Measurements from ENCODE around the gene ZFYVE28.

The ZFYVE28 gene

DNA sequence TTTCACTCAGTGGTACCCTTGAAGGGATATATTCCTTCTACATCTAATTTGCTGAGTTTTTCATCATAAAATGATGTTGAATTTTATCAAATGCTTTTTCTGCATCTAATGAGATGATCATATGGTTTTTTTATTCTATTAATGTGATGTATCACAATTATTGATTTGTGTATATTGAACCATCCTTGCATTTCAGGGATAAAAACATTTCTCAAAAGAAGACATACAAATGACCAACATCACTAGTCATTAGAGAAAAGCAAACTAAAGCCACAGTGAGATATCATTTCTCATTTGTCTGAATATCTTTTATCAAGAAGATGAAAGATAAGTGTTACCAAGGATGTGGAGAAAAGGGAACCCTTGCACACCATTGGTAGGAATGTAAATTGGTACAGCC is 90.9 kb downstream of the ZFYVE28 start:
- DNase-seq: no peak

DNA sequence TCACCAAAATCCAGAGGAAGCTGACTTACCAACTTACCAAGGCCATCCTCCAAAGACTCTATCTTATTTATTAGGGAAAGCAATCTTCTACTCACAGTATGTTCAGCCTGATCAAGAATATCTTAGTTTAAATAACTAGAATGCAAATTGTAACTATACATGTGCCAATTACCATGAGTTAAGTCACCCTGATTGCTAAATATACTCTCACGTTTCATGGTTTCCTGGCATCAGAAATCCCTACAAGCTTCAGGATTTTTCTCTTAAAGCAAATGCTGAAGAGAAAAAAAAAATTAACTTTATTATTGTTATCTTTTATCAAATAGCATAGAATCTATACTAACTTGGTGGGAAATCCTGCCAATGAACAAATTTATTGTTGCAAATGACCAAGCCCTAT is 93.6 kb downstream of the ZFYVE28 start:
- no peak for DNase-seq

DNA sequence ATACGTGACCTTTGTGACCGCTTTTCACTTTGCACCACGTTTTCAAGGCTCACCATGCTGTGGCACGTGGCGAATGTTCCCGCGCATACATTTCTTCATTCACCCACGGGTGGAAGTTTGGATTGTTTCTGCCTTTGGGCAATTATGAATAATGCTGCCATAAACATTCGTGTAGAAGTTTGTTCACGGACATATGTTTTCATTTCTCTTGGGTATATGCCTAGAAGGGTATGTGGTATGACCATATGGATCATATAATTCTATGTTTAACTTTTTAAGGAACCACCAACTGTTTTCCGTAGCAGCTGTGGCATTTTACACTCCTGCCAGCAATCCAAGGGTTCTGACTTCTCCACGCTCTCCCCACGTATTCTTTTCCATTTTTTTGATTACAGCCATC is 95.6 kb downstream of the ZFYVE28 start:
- no peak for DNase-seq

DNA sequence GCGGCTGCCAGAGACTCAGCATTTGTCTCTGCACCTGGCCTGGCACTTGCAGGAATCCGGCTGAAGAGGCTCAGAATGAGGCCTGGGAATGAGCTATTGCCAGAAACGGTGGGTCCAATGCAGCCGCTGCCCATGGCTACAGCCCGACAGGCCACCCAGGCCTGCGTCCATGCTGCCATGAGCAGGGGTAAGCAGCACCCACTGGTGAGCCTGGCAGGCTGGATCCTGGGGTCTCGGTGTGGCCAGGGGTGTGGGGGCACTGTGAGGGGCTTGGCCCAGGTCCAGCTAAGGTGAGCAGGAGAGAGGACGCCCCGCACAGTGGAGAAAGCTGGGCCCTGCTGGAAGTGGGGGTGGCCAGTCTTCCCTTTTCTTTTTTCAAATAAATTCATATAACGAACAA is 96.2 kb downstream of the ZFYVE28 start:
- DNase-seq: no peak

DNA sequence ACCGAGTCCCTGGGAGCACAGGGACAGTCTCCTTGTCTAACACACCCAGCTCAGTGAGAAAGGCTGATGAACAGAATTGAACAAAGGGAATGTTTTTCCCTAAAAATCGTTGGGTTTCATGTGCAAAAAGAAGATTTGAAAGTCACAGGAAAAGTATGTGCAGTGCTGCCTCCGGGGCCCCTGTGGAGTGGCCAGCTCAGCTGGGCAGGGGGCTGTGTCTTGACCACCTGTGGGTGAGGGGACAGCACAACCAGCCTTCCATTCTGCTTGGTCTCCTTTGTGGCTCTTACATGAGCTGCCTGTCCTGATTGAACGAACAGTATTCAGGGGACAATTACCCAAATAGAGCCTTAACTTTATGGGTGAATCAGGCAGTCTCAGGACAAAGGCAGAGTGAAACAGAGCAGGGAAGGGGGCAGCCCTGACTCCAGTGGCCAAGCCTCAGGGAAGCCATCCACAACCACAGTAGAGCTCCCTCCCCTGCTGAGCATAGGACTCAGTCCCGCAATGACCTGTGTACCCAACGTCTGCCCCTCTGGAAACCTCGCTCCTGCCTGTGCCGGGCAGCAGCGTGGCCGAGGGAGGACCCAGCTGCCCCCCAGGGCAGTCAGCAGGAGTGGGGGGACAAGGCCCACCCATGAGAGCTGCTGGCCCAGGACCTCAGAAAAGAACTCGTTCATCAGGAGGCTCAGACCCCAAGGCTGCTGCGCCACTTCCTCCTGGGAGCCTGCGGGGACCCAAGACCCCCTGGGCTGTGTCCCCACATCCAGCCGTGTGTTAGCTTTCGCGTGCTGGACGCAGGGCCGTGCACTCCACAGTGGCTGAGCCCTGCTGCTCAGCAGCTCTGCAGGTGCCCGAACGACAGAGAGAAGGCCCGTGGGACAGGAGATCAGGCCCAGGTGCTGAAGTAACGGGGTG is 96.9 kb downstream of the ZFYVE28 start:
- no peak for DNase-seq

DNA sequence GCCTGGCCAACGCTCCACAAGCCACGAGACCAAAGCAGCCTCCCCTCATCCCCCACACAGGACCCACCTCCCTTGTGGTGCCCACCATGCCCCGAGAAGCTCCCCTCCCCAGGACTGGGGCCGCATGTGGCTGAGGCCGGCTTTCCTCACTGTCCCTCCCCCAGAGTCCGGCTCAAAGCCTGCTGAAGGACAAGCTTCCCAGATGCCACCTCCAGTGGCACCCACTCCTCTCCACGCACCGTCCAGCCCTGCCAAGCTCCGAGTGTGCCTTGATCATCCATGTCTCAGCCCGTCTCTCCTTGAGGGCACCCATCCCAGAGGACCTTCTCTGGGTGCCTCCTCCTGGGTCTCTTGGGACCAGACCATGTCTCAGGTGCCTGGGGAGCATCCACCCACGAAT is 97.7 kb downstream of the ZFYVE28 start:
- no peak for DNase-seq

DNA sequence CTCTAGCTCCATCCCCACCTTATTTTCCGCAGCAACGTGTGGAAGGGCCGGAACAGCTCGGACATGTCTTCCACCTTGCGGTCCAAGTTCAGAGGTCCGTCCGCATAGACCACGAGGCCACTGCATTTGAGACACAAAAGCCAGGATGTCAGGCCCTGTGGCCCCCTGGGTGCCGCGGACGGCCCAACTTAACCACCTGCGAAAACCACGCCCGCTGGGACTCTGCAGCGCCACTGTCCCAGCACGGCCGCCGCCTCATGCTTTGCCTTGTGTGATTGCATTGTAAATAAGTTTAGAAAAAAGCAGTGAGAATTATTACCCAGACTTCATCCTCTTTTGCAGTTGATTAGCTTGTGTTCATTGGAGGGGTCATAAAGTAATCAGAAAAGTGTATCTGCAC is 98.3 kb downstream of the ZFYVE28 start:
- DNase-seq: no peak

DNA sequence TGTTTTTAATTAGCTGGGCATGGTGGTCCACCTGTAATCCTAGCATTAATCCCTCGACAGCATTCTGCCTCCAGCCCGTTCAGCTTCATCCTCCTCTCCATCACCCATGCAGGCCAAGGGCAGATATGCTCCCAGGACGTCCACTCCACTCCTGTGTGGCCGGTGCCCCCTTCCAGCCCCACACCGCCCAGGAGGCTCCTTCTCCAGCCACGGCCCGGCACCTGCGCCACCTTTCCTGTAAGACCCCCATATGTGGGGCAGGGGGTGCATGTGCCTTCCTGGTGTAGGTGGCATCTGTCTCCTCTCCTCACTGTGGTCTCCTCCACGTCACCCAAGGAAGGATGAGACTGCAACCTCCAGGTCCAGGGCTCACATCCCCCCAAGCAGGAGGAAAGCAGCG is 99.6 kb downstream of the ZFYVE28 start:
- DNase-seq: no peak

DNA sequence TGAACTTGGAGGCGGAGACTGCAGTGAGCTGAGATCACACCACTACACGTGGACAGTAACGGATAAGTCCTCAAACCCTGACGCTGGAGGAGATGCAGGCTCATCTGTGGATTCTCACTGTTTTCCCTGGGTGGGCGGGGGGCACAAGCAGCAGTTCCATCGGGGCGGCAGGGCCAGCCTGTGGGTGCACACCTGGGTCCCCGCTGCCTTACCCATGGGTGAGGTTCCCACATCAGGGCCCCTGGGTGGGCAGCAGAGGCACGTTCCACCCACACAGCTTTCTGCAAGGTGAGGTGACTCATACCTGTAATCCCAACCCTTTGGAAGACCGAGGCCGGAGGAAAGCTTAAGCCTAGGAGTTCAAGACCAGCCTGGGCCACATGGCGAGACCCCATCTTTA is 100.0 kb downstream of the ZFYVE28 start:
- no peak for DNase-seq

DNA sequence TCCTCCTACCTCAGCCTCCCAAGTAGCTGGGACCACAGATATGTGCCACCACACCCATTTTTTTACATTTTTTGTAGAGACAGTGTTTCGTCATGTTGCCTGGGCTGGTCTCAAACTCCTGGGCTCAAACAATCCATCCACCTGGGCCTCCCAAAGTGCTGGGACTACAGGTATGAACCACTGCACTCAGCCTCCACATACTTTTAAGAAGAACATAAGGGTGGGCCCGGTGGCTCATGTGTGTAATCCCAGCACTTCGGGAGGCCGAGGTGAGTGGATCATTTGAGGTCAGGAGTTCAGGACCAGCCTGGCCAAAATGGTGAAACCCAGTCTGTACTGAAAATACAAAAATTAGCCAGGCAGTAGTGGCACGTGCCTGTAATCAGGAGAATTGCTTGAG is 105.1 kb downstream of the ZFYVE28 start:
- DNase-seq: no peak

DNA sequence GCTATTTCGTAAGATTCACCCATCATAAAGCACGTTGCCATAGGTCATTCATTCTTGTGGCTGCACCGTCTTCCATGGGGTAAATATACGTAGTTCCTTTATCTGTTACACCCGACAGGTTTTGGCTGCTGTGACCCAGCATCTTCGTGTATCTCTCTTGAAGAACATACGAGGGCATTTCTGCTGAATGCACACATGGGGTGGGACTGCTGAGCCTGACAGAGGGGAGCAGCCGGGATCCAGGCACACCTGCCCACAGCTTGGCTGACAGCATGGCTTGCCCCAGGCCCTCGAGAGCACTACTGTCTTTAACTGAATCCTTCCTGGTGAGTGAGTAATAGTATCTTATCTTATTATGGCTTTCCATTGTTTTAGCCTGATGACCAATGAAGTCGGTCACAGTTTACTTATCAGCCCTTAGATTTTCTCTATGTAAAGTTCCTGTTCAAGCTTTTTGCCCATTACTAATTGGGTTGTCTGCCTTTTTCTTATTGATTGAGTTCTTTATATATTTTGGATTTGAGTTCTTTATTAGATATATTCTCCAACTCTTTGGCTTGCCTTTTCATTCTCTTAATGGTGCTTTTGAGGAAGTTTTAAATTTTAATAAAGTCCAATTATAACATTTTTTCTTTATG is 111.6 kb downstream of the ZFYVE28 start:
- DNase-seq: no peak

DNA sequence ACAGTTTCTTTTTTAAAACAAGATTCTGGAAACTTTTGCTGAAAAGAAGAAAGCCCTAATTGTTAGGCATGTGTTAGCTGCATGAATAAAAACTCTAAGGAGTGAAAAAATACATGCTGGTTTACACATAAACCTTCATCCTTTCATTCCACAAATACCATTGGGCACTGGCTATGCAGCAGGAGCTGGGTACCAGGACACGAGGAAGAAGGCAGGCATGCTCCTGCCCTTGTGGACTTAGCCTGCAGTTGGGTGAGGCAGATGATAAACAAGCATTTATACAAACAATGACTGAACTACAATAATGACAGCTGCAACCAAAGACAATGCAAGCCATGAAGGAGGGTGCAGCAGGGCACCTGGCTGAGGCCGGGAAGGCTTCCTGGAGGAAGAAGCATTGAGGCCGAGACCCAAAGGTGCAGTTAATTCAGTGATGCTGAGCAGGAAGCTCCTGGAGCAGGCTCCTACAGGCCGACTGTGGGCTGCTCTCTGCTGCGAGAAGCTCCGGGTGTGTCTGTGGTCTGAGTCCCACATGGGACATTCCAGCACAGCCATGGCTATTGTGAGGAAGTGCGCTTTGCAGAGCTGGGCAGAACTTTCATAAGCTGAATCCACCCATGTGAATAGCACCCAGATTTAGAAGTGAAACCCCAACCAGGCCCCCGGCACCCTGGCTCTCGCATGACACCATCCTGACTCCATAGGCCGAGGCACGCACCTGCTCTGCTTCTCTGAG is 112.5 kb downstream of the ZFYVE28 start:
- DNase-seq: no peak

DNA sequence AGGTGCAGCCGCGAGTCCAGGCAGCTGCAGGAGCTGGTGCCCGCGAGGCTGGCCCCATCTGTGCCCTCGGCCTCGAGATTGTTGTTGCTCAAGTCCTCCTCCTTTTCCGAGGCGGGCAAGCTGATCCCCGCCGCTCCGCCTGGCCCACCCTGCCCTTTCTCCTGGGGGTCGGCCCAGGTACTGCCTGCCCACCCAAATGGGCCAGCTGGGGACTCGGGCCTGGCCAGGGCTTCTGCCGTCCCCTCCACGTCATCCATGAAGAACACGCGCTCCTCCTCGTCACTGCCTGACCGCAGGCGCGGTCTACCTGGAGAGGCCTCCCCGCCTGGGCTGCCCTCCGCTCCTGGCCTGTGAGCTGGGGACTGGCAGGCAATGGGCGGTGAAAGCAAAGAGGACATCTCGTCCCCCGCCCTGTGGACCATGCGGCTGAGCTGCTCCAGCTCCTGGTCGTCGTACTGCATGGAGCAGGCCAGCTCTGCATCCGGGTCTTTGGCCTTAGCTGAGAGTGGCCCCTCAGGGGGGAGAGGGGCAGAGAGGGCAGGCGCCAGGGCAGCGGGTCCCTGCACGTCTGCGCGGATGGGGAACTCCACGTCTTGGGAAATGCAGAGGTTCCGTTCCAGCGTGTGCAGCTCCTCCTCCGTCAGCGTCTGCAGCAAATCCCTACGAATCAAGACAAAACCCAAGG is 113.4 kb downstream of the ZFYVE28 start:
- DNase-seq: no peak

DNA sequence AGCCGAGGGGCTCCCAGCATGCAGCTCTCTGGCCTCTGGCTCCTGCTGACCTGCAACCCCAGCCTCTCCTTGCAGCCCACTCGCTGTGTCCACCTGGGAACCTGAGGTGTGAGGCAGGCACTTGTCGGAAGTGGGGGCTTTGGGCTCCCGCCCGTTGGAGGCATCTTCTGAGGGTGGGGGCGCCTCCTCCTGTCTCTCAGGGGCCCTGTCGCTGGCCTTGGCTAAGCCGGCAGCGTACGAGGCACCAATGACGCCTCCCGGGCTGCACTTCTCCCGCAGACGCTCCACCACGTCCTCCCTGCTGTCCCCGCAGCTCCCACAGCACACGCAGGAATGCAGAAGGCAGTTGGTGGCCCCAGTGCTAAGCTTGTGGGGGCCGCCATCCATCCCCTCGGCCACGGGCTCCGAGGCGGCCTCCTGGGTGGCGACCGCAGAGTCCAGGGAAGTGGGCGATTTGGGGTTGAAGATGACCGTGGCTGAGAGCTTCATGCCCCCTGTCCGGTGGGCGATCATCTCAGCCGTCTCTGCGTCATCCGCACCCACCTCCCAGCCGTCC is 114.0 kb downstream of the ZFYVE28 start:
- DNase-seq: no peak

DNA sequence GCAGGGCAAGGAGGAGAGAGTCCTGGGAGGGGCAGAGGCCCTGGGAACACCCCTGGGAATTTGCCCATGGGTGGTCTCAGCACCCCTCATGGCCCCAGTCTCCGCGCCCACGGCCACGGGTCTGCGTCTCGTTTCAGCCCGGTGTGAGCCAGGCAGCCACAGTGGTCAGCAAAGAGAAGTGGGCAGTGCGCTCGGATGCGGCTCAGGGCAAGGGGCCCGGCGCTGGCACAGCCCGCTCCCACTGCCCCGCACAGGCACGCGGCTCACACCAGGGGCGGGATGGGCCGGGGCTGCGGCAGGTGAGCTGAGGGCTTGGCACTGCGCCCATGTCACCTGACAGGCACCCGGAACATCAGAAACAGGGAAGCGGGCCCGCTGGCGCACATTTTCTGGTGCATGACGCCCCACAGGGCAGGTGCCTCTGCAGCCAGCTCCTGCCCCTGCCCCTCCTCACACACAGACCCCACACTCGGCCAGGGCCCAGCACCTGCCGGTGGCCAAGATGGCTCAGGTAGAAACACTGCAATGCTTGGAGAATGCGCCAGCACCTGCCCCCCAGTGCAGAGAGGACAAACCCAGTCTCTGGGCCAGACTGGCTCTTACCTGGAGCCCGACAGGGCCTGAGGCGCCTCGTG is 114.6 kb downstream of the ZFYVE28 start:
- no peak for DNase-seq

DNA sequence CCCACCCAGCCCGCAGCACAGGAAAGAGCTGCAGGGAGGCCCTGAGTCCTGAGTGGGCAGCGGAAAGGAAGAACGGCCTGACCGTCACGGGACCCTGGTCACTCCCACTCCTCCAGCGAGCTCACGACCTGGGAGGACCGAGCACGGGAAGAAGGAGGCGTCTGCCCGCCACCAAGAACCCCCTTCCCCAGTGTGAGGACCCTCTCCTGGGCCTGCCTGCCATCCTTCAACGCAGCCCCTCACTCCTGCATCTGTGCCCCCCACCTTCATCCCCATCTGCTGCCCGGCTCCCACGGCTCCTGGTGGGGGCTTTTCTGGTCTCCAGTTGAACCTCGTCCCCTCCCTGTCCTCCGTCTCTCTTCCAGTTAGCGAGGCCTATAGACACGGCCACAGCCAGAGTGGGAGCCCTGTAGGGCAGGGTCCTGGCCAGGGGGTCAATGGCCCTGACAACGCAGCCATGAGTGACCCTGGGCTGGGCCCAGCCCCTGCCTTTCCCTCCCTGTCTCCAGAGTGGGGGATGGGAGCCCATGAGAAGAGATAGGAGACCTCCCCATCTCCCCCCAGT is 115.2 kb downstream of the ZFYVE28 start:
- DNase-seq: no peak

DNA sequence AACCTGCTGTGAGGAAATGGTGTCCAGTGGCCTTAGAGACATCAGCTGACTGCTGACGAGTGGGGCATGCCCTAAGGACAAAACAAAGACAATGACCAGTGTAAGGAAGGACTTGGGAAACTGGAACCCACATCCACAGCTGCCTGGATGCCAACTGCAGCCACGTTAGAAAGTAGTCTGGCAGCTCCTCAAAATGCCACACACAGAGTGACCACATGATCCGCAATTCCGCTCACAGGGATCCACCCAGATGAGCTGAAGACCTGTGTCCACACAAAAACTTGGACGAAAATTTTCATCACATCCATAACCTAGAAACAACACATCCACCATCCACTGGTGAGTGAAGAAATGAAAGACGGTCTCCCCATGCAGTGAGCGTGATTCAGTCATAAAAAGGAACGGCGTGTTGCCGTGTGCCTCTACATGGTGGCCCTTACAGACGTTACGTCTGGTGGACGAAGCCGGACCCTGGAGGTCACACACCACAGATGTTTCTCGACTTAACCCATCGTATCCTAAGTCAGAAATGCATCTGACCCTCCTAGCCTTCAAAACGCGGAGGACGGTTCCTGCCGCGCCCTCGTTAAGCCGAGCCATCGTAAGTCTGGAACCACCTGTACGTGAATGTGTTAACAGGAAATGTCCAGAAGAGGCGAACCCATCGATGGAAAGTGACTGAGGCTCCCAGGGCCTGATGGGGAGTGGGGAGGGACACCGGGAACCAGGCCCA is 115.9 kb downstream of the ZFYVE28 start:
- DNase-seq: no peak

DNA sequence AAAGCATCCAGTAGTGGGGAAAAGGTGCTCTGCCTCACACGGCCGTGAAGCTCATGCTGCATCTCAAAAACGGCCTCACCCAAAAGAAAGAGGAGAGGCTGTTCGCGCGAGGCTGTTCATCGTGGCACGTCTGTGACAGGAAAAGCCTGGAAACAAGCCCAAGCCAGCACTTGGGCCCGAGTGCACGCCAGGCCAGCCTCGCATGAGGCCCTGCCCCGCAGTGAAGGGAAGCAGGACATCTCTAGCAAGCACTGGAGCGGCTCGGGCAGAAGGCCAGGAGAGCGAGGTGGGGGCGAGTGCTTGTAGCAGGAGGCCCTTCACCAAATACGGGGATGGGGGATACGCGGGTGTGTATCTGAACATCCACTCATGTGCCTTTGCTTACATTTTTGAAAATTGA is 116.6 kb downstream of the ZFYVE28 start:
- DNase-seq: no peak

DNA sequence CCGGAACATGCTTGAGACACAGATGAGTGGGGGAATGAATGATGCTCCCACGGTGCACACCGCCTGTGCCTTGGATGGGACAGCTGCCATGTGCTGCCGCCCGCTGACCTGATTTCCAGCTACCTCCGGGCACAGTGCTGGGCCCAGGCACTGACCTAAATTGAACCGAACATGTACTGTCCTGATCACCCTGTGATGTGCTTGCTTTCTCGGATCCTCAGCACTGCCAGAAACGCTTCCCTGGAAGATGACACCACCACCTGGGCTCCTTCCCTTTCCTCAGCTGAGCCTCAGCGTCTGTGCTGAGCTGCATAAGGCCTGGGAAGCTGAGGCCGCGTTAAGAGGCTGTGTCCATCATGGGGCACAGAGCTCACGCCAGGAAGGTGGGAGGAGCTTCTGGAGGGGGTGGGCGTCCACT is 117.2 kb downstream of the ZFYVE28 start:
- DNase-seq: no peak

DNA sequence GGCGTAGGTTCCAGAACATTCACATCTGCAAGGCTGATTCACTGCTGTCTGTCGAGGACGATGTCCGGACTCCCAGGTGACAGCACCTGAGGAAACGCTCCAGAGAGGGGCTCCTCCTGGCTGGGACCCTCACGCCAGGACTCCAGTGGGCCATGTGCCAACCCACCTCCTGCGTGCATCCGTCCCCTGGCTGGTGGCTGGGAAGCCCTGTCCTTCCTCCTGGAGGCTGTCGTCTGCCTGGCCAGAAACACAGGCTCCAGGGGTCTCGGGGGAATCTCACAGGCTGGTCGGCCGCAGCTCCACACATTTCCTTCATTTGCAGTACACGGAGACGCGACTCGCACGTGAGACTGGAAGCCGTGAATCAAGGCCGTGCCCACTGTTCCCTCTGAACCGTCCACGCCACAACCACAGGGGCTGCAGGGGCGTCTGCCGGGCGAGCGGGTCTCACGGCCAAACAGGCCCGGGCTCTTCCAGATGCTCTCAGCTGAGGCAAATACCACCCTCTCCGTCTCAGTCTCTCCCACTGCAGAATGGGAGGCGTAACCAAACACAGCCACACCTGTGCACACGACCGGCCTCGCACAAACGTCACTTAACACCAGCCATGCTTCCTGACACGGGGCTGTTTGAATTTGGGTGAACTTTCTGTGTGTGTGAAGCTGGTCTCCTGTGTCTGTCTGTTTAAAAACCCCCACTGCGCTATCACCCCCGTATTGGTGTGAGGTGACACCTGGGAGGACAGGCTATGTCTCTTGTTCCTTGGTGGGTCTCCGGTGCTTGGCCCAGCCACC is 117.8 kb downstream of the ZFYVE28 start:
- DNase-seq: no peak

Measured in NCI-H1105 treated with DMSO at 0.1 percent for 48 hours (cell line).